OCI-LY3 (cell line): ENCODE results near the gene CPA2.

Source experiments
- H2AFZ ChIP-seq: fragments of 200-600, 300-600 bp; shearing (Covaris generic); 2 replicates; pipeline ENCODE4 v1.6.0; 2014; ENCODE audit warnings: antibody characterized with exemption, low read depth, low read length
- H3K27ac ChIP-seq: fragments of 200-600, 300-600 bp; sonication (generic); 2 replicates; pipeline ENCODE4 v1.5.1; 2014; ENCODE audit warnings: mild to moderate bottlenecking, low read length, moderate library complexity, mixed read lengths
- H3K27me3 ChIP-seq: fragments of 200-600, 300-600 bp; sonication (generic); 2 replicates; pipeline ENCODE4 v1.6.1; 2014; ENCODE audit warnings: low read depth, low read length, mixed read lengths
- H3K36me3 ChIP-seq: fragments of 200-600, 300-600 bp; sonication (generic); replicated peaks from 2 replicates; pipeline ENCODE3; 2014; ENCODE audit warnings: low read depth, low read length, mixed read lengths
- H3K4me1 ChIP-seq: fragments of 300-600, 200-600 bp; sonication (generic); 2 replicates; pipeline ENCODE4 v1.6.1; 2014; ENCODE audit warnings: low read length, mixed read lengths
- H3K4me2 ChIP-seq: fragments of 200-600, 300-600 bp; sonication (generic); 2 replicates; pipeline ENCODE4 v1.6.1; 2014; ENCODE audit warnings: low read length, mixed read lengths
- H3K4me3 ChIP-seq: fragments of 300-600, 200-600 bp; sonication (generic); 2 replicates; pipeline ENCODE4 v1.5.1; 2014; ENCODE audit warnings: antibody characterized with exemption, mild to moderate bottlenecking, low read length, moderate library complexity
- H3K79me2 ChIP-seq: fragments of 300-600, 200-600 bp; shearing (Covaris generic); 2 replicates; pipeline ENCODE4 v1.6.1; 2014; ENCODE audit warnings: mild to moderate bottlenecking, low read length, mixed read lengths
- H3K9ac ChIP-seq: fragments of 300-600, 200-600 bp; shearing (Covaris generic); 2 replicates; pipeline ENCODE4 v1.6.0; 2014; ENCODE audit warnings: mild to moderate bottlenecking, low read length, moderate library complexity
- H3K9me3 ChIP-seq: fragments of 200-600, 300-600 bp; shearing (Covaris generic); 2 replicates; pipeline ENCODE4 v1.6.1; 2014; ENCODE audit warnings: low read length, mixed read lengths; ENCODE audit not compliant: insufficient read depth
- H4K20me1 ChIP-seq: fragments of 200-600, 300-600 bp; sonication (generic); 2 replicates; pipeline ENCODE4 v1.6.1; 2016; ENCODE audit warnings: low read length, mixed read lengths; ENCODE audit not compliant: insufficient read depth
- EZH2phosphoT487 ChIP-seq: fragments of 200-600 bp; shearing (Covaris generic); IDR thresholded peaks from 2 replicates; pipeline ENCODE4 v1.6.1; 2018; ENCODE audit warnings: antibody characterized with exemption, mixed run types, low read depth
- TF ChIP-seq, protein P1 (sequence below): fragments of 200-600, 300-600 bp; sonication (generic); IDR thresholded peaks from 2 replicates; pipeline ENCODE4 v1.5.1; 2014; ENCODE audit warnings: antibody characterized with exemption, low read length, low read depth

CPA2 gene

GRCh38 chr7:130289478-130289877 lies 22.8 kb downstream of the CPA2 start:
- no peaks in the 10 kb centered on the region for H3K36me3 ChIP-seq
- H3K4me3 ChIP-seq: no peak overlapping the region
- H3K4me1 ChIP-seq: peaks cover 21% of the 10 kb centered on the region
- no peak overlapping the region for H3K9ac ChIP-seq
- H4K20me1 ChIP-seq: no peaks in the 10 kb centered on the region
- H3K4me2 ChIP-seq: no peak overlapping the region
- no peak overlapping the region for H2AFZ ChIP-seq
- no peak for TF ChIP-seq EZH2phosphoT487
- TF ChIP-seq, protein P1, sequence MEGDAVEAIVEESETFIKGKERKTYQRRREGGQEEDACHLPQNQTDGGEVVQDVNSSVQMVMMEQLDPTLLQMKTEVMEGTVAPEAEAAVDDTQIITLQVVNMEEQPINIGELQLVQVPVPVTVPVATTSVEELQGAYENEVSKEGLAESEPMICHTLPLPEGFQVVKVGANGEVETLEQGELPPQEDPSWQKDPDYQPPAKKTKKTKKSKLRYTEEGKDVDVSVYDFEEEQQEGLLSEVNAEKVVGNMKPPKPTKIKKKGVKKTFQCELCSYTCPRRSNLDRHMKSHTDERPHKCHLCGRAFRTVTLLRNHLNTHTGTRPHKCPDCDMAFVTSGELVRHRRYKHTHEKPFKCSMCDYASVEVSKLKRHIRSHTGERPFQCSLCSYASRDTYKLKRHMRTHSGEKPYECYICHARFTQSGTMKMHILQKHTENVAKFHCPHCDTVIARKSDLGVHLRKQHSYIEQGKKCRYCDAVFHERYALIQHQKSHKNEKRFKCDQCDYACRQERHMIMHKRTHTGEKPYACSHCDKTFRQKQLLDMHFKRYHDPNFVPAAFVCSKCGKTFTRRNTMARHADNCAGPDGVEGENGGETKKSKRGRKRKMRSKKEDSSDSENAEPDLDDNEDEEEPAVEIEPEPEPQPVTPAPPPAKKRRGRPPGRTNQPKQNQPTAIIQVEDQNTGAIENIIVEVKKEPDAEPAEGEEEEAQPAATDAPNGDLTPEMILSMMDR: no peak
- no peaks in the 10 kb centered on the region for H3K9me3 ChIP-seq
- H3K79me2 ChIP-seq: no peaks in the 10 kb centered on the region
- peaks cover 2% of the 10 kb centered on the region; the same call in 1 of the 2 replicates for H3K27me3 ChIP-seq
- no peak overlapping the region for H3K27ac ChIP-seq

- no peak overlapping the region for H3K9ac ChIP-seq
- no peaks in the 10 kb centered on the region for H3K79me2 ChIP-seq
- no peak for TF ChIP-seq EZH2phosphoT487
- TF ChIP-seq, protein P1: no peak
- no peaks in the 10 kb centered on the region for H3K36me3 ChIP-seq
- H3K4me2 ChIP-seq: no peak overlapping the region
- H3K4me3 ChIP-seq: no peak overlapping the region
- H3K9me3 ChIP-seq: no peaks in the 10 kb centered on the region
- H3K27ac ChIP-seq: no peak overlapping the region
- H2AFZ ChIP-seq: no peak overlapping the region
- no peaks in the 10 kb centered on the region for H4K20me1 ChIP-seq
- peaks cover 4% of the 10 kb centered on the region; the same call in 1 of the 2 replicates for H3K27me3 ChIP-seq
- peaks cover 23% of the 10 kb centered on the region for H3K4me1 ChIP-seq
Observed at GRCh38 chr7:130290745-130291144, 24.1 kb downstream of the CPA2 start.

GRCh38 chr7:130292682-130293257 lies 26.1 kb downstream of the CPA2 start, which contains the start of gene CPA4:
Gene CPA4, plus strand, starts transcription at chr7:130293161. Its CDS starts 20 bp downstream, at chr7:130293181.
- Histone ChIP-seq H3K27me3 (peaks cover 4% of the 10 kb centered on the region; the same call in 1 of the 2 replicates), H3K27ac (peak within 1 kb of the TSS; percentile 49), H3K4me2 (peak within 1 kb of the TSS; percentile 62), H4K20me1 (no peaks in the 10 kb centered on the region), H3K79me2 (no peaks in the 10 kb centered on the region), H3K36me3 (no peaks in the 10 kb centered on the region), H3K4me1 (peaks cover 23% of the 10 kb centered on the region), H3K9ac (peak within 1 kb of the TSS; percentile 3; the same call in 1 of the 2 replicates), H2AFZ (peak within 1 kb of the TSS; percentile 62; the same call in 1 of the 2 replicates), H3K9me3 (no peaks in the 10 kb centered on the region), H3K4me3 (peak within 1 kb of the TSS; percentile 45)
- no peak for TF ChIP-seq EZH2phosphoT487
- TF ChIP-seq, protein P1: no peak

DNA sequence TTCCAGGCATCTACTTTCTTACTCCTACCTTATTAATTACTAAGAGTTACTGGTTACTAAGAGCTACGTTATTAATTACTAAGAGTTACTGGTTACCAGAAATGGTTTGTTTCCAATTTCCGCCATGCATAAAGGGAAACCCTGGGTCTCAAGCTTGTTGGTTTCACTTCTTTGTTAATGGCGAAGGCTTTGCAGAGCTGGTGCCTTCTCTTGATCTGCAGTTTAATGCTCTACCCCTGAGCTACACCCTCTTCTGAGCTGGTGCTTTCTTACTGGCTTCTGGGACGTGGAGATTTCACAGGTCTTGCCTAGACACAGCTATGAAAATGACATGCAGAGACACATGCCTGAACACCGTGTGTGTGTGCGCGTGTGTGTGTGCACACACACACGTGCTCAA lies 26.9 kb downstream of the CPA2 start:
- no peaks in the 10 kb centered on the region for H3K36me3 ChIP-seq
- peaks cover 4% of the 10 kb centered on the region; the same call in 1 of the 2 replicates for H3K27me3 ChIP-seq
- H3K4me2 ChIP-seq: peak overlapping the region; percentile 62
- H3K9ac ChIP-seq: 0 out of 2 replicates have a peak overlapping the region, but pooled peaks have one; percentile 3
- H3K27ac ChIP-seq: peak overlapping the region; percentile 49
- no peaks in the 10 kb centered on the region for H3K79me2 ChIP-seq
- H4K20me1 ChIP-seq: no peaks in the 10 kb centered on the region
- H2AFZ ChIP-seq: peak overlapping the region; percentile 62; the same call in 1 of the 2 replicates
- TF ChIP-seq, protein P1: no peak
- no peak for TF ChIP-seq EZH2phosphoT487
- H3K4me1 ChIP-seq: peaks cover 23% of the 10 kb centered on the region
- peak overlapping the region; percentile 45 for H3K4me3 ChIP-seq
- H3K9me3 ChIP-seq: no peaks in the 10 kb centered on the region
